ENCODE measurements around the gene TMEM200B. TPM values are rescaled to one million over a fixed set of nuclear protein-coding genes. Genes with fewer than 3 reads are reported as not detected.

Gene TMEM200B
- total and polyA plus RNA-seq, 10 of the 15 experiments (the other 5 are each of a cell fraction or from before 2014, with no cell fraction given) = 0.03 to 1.4 (median 0.08) TPM; not detected in 3

- DNase-seq (ENCODE audit: low read depth, low spot score) = no peak
- 90% methylated on average over 9 of the region's 9 CpGs for WGBS (ENCODE audit: insufficient coverage, insufficient replicate concordance, low lambda C conversion rate, missing lambda C conversion rate)
- Histone ChIP-seq H3K36me3 (ENCODE audit: control insufficient read depth in 2 of 2, insufficient read depth in 2 of 2, low read length in 1 of 2) (peaks cover 21 to 56% of the 10 kb centered on the region in 2 experiments), H3K27me3 (replicated peaks in 1 of 2; ENCODE audit: control insufficient read depth in 2 of 2, insufficient read depth in 2 of 2, low read length in 1 of 2) (no peaks in the 10 kb centered on the region), H3K4me3 (no peak overlapping the region), H3K27ac (ENCODE audit: control insufficient read depth, insufficient read depth) (no peak overlapping the region), H4K20me1 (ENCODE audit: control insufficient read depth, insufficient read depth) (no peaks in the 10 kb centered on the region), H2AFZ (ENCODE audit: control insufficient read depth, low read depth, low read length) (no peak overlapping the region), H3K4me2 (ENCODE audit: control insufficient read depth, insufficient read depth) (no peak overlapping the region), H3K9me3 (replicated peaks; ENCODE audit: control insufficient read depth, insufficient read depth, low read length) (no peaks in the 10 kb centered on the region), H3K9ac (ENCODE audit: control insufficient read depth, insufficient read depth, low read length) (no peak overlapping the region), H3K4me1 (ENCODE audit: control insufficient read depth, insufficient read depth, low read length) (no peaks in the 10 kb centered on the region), H3K79me2 (ENCODE audit: control insufficient read depth, insufficient read depth, low read length) (peaks cover 44% of the 10 kb centered on the region)
- intact Hi-C loops (cut with micrococcal nuclease; ENCODE audit: unreplicated experiment) = no loop called here
- ChIA-PET CTCF (interaction anchor here (1.4 kb wide), 1 partner anchor 8 kb away, joined by 3 read pairs; no protein-coding TSS in a partner anchor), POLR2A (no interaction called here), SMC1A (ENCODE audit: uncharacterized antibody, unreplicated experiment) (interaction anchor here (1.0 to 1.5 kb wide), 2 partner anchors 17 to 99 kb away, joined by 3 to 4 read pairs; no protein-coding TSS in a partner anchor), RAD21 (ENCODE audit: unreplicated experiment) (no interaction called here)
- no TSS peak for BruUV-seq (replicated peaks)
- in situ Hi-C loops (cut with MboI) = no loop called here
- no peak for FAIRE-seq
- ATAC-seq = no peak
- 0 out of 2 replicates have a peak, but pooled peaks have one; percentile 15 for TF ChIP-seq POLR2AphosphoS5 (IDR thresholded peaks at IDR 0.05; ENCODE audit: low read length)
- TF ChIP-seq BHLHE40 (IDR thresholded peaks at IDR 0.05; ENCODE audit: borderline replicate concordance in 1 of 2, low read depth in 2 of 2, low read length in 1 of 2) = no peak
- TF ChIP-seq CEBPB (IDR thresholded peaks at IDR 0.05; ENCODE audit: borderline replicate concordance in 1 of 2, low read depth in 2 of 2, low read length in 2 of 2) = no peak
- TF ChIP-seq PAX8 (IDR thresholded peaks at IDR 0.05) = no peak
- no peak for TF ChIP-seq PAX5 (IDR thresholded peaks at IDR 0.05; ENCODE audit: borderline replicate concordance, low read depth, low read length)
These were observed 38.9 kb upstream of the TMEM200B start for GRCh38 chr1:29162476-29163138.

GRCh38 chr1:29162025-29162424, 38.3 kb upstream of the TMEM200B start:
- RAD21 ChIA-PET (ENCODE audit: unreplicated experiment) = no interaction called here
- H3K9ac ChIP-seq (ENCODE audit: control insufficient read depth, insufficient read depth, low read length) = no peak overlapping the region
- H3K9me3 ChIP-seq (replicated peaks; ENCODE audit: control insufficient read depth, insufficient read depth, low read length) = no peaks in the 10 kb centered on the region
- H3K36me3 ChIP-seq (ENCODE audit: control insufficient read depth in 2 of 2, insufficient read depth in 2 of 2, low read length in 1 of 2) = peaks cover 21 to 51% of the 10 kb centered on the region in 2 experiments
- H3K27ac ChIP-seq (ENCODE audit: control insufficient read depth, insufficient read depth) = no peak overlapping the region
- in situ Hi-C loops (cut with MboI) (no loop called here), intact Hi-C loops (cut with micrococcal nuclease; ENCODE audit: unreplicated experiment) (no loop called here)
- 0 out of 2 replicates have a peak, but pooled peaks cover 2% of the 10 kb centered on the region for H4K20me1 ChIP-seq (ENCODE audit: control insufficient read depth, insufficient read depth)
- no peak overlapping the region for H3K4me2 ChIP-seq (ENCODE audit: control insufficient read depth, insufficient read depth)
- peaks cover 41% of the 10 kb centered on the region for H3K79me2 ChIP-seq (ENCODE audit: control insufficient read depth, insufficient read depth, low read length)
- CTCF ChIA-PET = interaction anchor here (1.4 kb wide), 1 partner anchor 9 kb away, joined by 3 read pairs; no protein-coding TSS in a partner anchor
- no peak for FAIRE-seq
- 68% methylated on average over 4 of the region's 4 CpGs for WGBS (ENCODE audit: insufficient coverage, insufficient replicate concordance, low lambda C conversion rate, missing lambda C conversion rate)
- H2AFZ ChIP-seq (ENCODE audit: control insufficient read depth, low read depth, low read length) = no peak overlapping the region
- H3K4me1 ChIP-seq (ENCODE audit: control insufficient read depth, insufficient read depth, low read length) = no peaks in the 10 kb centered on the region
- POLR2A ChIA-PET = no interaction called here
- ATAC-seq = no peak
- SMC1A ChIA-PET (ENCODE audit: uncharacterized antibody, unreplicated experiment) = interaction anchor here (1.5 kb wide), 1 partner anchor 98 kb away, joined by 4 read pairs; no protein-coding TSS in a partner anchor
- H3K4me3 ChIP-seq = no peak overlapping the region
- no peaks in the 10 kb centered on the region for H3K27me3 ChIP-seq (replicated peaks in 1 of 2; ENCODE audit: control insufficient read depth in 2 of 2, insufficient read depth in 2 of 2, low read length in 1 of 2)
- BruUV-seq (replicated peaks) = no TSS peak
- no peak for DNase-seq (ENCODE audit: low read depth, low spot score)
- TF ChIP-seq ZBTB40 (IDR thresholded peaks at IDR 0.05; ENCODE audit: borderline replicate concordance) (no peak), CBX5 (IDR thresholded peaks at IDR 0.05; ENCODE audit: low read depth) (no peak), NFYB (IDR thresholded peaks at IDR 0.05; ENCODE audit: insufficient read depth, low read depth, low read length) (no peak), HDAC6 (IDR thresholded peaks at IDR 0.05; ENCODE audit: unreplicated experiment) (no peak), CREM (IDR thresholded peaks at IDR 0.05; ENCODE audit: low read depth) (no peak), MYB (IDR thresholded peaks at IDR 0.05; ENCODE audit: borderline replicate concordance, low read depth, low read length) (no peak), CHD4 (IDR thresholded peaks at IDR 0.05) (no peak), ZZZ3 (IDR thresholded peaks at IDR 0.05; ENCODE audit: control insufficient read depth, insufficient read length, low read depth) (no peak), RUNX3 (IDR thresholded peaks at IDR 0.05; ENCODE audit: low read length) (no peak)
